Natural killer cell (primary cell): ENCODE results near the gene GLA. TPM values are rescaled to one million over a fixed set of nuclear protein-coding genes. Genes with fewer than 3 reads are reported as not detected.

ENCODE experiments used
- ATAC-seq, 3 donors: fragments of 150-1000 bp in 2 of 3; fragments of 200-7000 bp in 1 of 3; cut with Tn5 transposase; 1 replicate in 1 of 3; 2 replicates in 2 of 3; pipeline ENCODE4 v1.10.0; 2021; ENCODE audit warnings: mild to moderate bottlenecking in 2 of 3, moderate library complexity in 2 of 3
- DNase-seq, 2 donors: peaks; one replicate each; pipeline versions ENCODE4 v3.0.0 to v3.0.0-alpha.2; 2013 to 2021; ENCODE audit warnings: mixed read lengths in 1 of 2
- H3K27ac ChIP-seq: one replicate; pipeline ENCODE4 v1.5.1; 2013; ENCODE audit warnings: mild to moderate bottlenecking, low read length
- H3K27me3 ChIP-seq: one replicate; pipeline ENCODE4 v1.6.1; 2013; ENCODE audit warnings: low read length; ENCODE audit not compliant: control insufficient read depth, insufficient read depth
- H3K36me3 ChIP-seq: one replicate; pipeline ENCODE4 v1.6.1; 2013; ENCODE audit warnings: low read length; ENCODE audit not compliant: control insufficient read depth, insufficient read depth
- H3K4me1 ChIP-seq: one replicate; pipeline ENCODE4 v1.6.1; 2013; ENCODE audit warnings: low read length; ENCODE audit not compliant: control insufficient read depth, insufficient read depth
- H3K4me3 ChIP-seq: one replicate; pipeline ENCODE4 v1.5.1; 2013; ENCODE audit warnings: low read length
- H3K9me3 ChIP-seq: one replicate; pipeline ENCODE4 v1.6.1; 2013; ENCODE audit warnings: low read length; ENCODE audit not compliant: control insufficient read depth, insufficient read depth
- H3K27ac Mint-ChIP-seq, 2 donors: one replicate each; pipeline ENCODE4 v1.8.0; 2022; ENCODE audit warnings: mild to moderate bottlenecking in 2 of 2, mixed read lengths in 2 of 2, moderate library complexity in 1 of 2
- H3K27me3 Mint-ChIP-seq, 2 donors: one replicate each; pipeline ENCODE4 v1.8.0; 2022; ENCODE audit warnings: low read depth in 2 of 2, mixed read lengths in 2 of 2
- H3K36me3 Mint-ChIP-seq: one replicate; pipeline ENCODE4 v1.8.0; 2022; ENCODE audit warnings: mixed read lengths
- H3K4me1 Mint-ChIP-seq, 2 donors: one replicate each; pipeline ENCODE4 v1.8.0; 2022; ENCODE audit warnings: mixed read lengths in 2 of 2
- H3K4me3 Mint-ChIP-seq: one replicate; pipeline ENCODE4 v1.8.0; 2022; ENCODE audit warnings: mild to moderate bottlenecking, moderate library complexity, mixed read lengths
- H3K9me3 Mint-ChIP-seq, 2 donors: one replicate each; pipeline ENCODE4 v1.8.0; 2022; ENCODE audit warnings: mixed read lengths in 2 of 2
- WGBS: methylation state at CpG from one replicate; pipeline ENCODE4 v1.1.7; 2013; ENCODE audit warnings: missing lambda C conversion rate; ENCODE audit not compliant: insufficient coverage; 5-methylcytosine and 5-hydroxymethylcytosine counted together
- intact Hi-C: fragments of 100-400 bp; cut with micrococcal nuclease; formaldehyde crosslinking; loops from one replicate; pipeline ENCODE4 v1.14.2; 2022
- total RNA-seq, 4 donors: library from RNA; stranded (reverse); fragments of 120-200 nt in 1 of 4; gene quantifications; one replicate each; pipeline versions ENCODE4 v1.2.3 to v1.2.4, GENCODE V29; 2013 to 2022
- TF ChIP-seq, protein P1 (sequence below): fragments of 200-600 bp; IDR thresholded peaks from one replicate; pipeline ENCODE4 v1.8.0; 2022; ENCODE audit warnings: antibody characterized with exemption

The GLA gene
- total RNA-seq, 3 donors from 2014 or later (not counting 1 experiment from before 2014, with no cell fraction given) = 34.9 to 71.9 (median 47.9) TPM

DNA sequence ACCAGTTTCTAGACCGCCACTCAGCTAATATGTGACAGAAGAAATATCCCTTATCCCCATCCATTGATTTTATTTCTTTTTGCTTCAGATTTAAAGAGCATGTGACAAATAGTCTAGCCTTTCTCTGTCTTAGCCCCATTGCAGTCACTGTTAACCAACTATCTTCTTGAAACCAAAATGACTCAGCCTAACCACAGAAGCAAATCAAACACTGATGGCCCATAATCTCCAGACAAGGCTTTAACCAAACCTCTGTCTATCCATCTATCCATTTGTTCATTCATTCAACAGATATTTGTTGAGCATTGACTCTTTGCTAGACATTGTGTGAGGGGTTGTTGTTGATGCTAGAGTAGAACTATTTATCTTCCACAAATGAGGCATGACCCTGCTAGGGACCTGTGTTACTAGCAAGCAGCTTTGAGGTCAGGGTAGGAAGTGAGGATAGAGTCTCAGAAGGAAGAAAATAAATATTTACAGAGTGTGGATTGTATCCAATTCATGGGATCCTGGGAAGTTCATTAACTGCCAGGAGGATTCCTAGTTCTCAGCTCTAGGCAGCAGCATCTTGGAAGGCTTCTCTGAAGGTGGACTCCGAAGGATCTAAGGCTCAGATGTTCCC lies 22.8 kb upstream of the GLA start:
- Histone ChIP-seq H3K9me3 (no peaks in the 10 kb centered on the region), H3K27ac (no peak overlapping the region), H3K4me1 (no peaks in the 10 kb centered on the region), H3K36me3 (no peaks in the 10 kb centered on the region), H3K4me3 (no peak overlapping the region), H3K27me3 (no peaks in the 10 kb centered on the region)
- Mint-ChIP-seq H3K36me3 (no peaks in the 10 kb centered on the region), H3K4me1 (peaks cover 5 to 7% of the 10 kb centered on the region in 2 donors), H3K27ac (peak overlapping the region in 1 of 2 donors; percentile 22), H3K27me3 (no peaks in the 10 kb centered on the region), H3K4me3 (no peak overlapping the region), H3K9me3 (no peaks in the 10 kb centered on the region)
- intact Hi-C loops = no loop called here
- DNase-seq = no peak
- TF ChIP-seq, protein P1, sequence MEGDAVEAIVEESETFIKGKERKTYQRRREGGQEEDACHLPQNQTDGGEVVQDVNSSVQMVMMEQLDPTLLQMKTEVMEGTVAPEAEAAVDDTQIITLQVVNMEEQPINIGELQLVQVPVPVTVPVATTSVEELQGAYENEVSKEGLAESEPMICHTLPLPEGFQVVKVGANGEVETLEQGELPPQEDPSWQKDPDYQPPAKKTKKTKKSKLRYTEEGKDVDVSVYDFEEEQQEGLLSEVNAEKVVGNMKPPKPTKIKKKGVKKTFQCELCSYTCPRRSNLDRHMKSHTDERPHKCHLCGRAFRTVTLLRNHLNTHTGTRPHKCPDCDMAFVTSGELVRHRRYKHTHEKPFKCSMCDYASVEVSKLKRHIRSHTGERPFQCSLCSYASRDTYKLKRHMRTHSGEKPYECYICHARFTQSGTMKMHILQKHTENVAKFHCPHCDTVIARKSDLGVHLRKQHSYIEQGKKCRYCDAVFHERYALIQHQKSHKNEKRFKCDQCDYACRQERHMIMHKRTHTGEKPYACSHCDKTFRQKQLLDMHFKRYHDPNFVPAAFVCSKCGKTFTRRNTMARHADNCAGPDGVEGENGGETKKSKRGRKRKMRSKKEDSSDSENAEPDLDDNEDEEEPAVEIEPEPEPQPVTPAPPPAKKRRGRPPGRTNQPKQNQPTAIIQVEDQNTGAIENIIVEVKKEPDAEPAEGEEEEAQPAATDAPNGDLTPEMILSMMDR = no peak
- ATAC-seq = no peak
- WGBS = 93% methylated on average over 2 of the region's 2 CpGs

DNA sequence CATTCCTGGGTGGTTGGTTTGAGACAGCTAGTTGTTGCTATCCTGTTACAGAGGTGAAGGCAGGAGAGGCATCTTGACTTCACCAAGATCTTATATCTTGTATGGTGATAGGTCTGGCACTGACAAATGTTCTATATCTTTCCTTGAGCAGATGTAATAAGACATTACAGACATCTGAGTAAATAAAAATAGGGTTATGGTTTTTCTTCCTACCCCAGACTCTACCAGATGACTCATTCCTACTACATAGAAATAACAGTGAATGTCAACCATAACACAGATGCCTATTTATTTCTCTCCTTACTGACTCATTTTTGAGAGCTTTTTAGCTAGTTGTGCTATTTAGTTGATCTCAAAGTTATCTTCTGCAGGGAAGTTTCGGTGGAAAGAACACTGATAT lies 22.2 kb upstream of the GLA start:
- H3K4me3 Mint-ChIP-seq = no peak overlapping the region
- DNase-seq = no peak
- no peak overlapping the region for H3K27ac ChIP-seq

DNA sequence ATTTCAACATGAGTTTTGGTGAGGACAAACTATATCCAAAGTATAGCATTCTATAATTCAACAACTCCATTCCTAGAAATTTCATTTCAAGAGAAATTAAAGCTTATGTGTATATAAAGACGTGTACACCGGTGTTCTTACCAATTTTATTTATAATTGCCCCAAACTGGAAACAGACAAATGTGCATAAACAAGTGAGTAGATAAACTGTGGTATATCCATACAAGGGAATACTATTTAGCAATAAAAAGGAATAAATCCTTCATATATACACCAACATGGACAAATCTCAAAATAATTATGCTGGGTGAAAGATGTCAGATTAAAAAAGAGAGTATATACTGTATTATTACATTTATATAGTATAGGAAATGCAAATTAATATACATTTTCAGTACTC lies 20.2 kb upstream of the GLA start:
- Mint-ChIP-seq H3K27me3 (no peaks in the 10 kb centered on the region), H3K4me1 (peaks cover 5 to 7% of the 10 kb centered on the region in 2 donors), H3K27ac (no peak overlapping the region), H3K4me3 (no peak overlapping the region), H3K36me3 (no peaks in the 10 kb centered on the region), H3K9me3 (no peaks in the 10 kb centered on the region)
- TF ChIP-seq, protein P1 = no peak
- no peak for DNase-seq
- H3K27ac ChIP-seq = no peak overlapping the region
- no peaks in the 10 kb centered on the region for H3K4me1 ChIP-seq
- H3K36me3 ChIP-seq = no peaks in the 10 kb centered on the region
- WGBS = no CpG with 5 or more reads among the region's 2 CpGs
- H3K9me3 ChIP-seq = no peaks in the 10 kb centered on the region
- H3K27me3 ChIP-seq = no peaks in the 10 kb centered on the region
- no peak overlapping the region for H3K4me3 ChIP-seq
- ATAC-seq = no peak
- intact Hi-C loops = no loop called here

More for the DNA sequence above, 22.2 kb upstream of the GLA start:
- no peaks in the 10 kb centered on the region for H3K4me1 ChIP-seq
- no peak for ATAC-seq
- Mint-ChIP-seq H3K36me3 (no peaks in the 10 kb centered on the region), H3K9me3 (no peaks in the 10 kb centered on the region), H3K27ac (no peak overlapping the region), H3K4me1 (peaks cover 5 to 7% of the 10 kb centered on the region in 2 donors), H3K27me3 (no peaks in the 10 kb centered on the region)
- no peaks in the 10 kb centered on the region for H3K27me3 ChIP-seq
- intact Hi-C loops = no loop called here
- H3K4me3 ChIP-seq = no peak overlapping the region
- H3K9me3 ChIP-seq = no peaks in the 10 kb centered on the region
- TF ChIP-seq, protein P1 = no peak
- WGBS = 71% methylated on average over 1 of the region's 1 CpG
- H3K36me3 ChIP-seq = no peaks in the 10 kb centered on the region

DNA sequence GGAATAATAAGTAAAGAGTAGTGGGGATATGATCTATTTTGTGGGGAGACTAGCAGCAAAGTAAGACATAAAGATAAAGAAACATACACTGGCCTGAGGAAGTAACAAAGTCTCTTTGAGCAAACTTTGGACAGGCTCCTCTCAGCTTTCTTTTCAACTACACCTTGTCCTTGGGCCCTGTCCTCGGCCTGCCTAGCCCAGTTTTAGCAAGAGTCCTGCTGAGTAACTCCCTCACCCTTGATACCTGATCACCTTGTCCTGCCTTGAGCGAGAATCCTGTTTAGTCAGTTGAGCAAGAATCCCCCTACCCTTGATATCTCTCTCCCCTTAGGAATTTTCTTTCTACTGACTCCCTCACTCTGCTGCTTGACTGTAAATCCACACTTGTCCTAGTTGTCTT lies 11.8 kb upstream of the GLA start:
- peaks cover 20% of the 10 kb centered on the region for H3K4me1 ChIP-seq
- TF ChIP-seq, protein P1 = no peak
- WGBS = 94% methylated on average over 2 of the region's 2 CpGs
- H3K27me3 ChIP-seq = no peaks in the 10 kb centered on the region
- no peak overlapping the region for H3K27ac ChIP-seq
- DNase-seq (no peak), ATAC-seq (no peak)
- Mint-ChIP-seq H3K4me1 (peaks cover 18 to 26% of the 10 kb centered on the region in 2 donors), H3K9me3 (no peaks in the 10 kb centered on the region), H3K27me3 (no peaks in the 10 kb centered on the region), H3K36me3 (no peaks in the 10 kb centered on the region), H3K27ac (peak overlapping the region; percentile 90 to 98), H3K4me3 (peak overlapping the region; percentile 92)
- no peaks in the 10 kb centered on the region for H3K36me3 ChIP-seq
- no peaks in the 10 kb centered on the region for H3K9me3 ChIP-seq
- intact Hi-C loops = loop anchor here (5.0 kb wide), 2 partner anchors 178 to 513 kb away; partner anchors contain the start of gene ZMAT1
- no peak overlapping the region for H3K4me3 ChIP-seq
